Jurkat, Clone E6-1 (cell line): Measurements from ENCODE around the gene MAB21L1.

Experiments used
- DNase-seq: peaks from one replicate; pipeline ENCODE4 v3.0.0-alpha.2; 2011; ENCODE audit warnings: low read depth, low spot score
- H3K4me3 ChIP-seq: 2 replicates; pipeline ENCODE4 v1.5.1; 2011; ENCODE audit warnings: mild to moderate bottlenecking, low read length, control low read depth, moderate library complexity

The MAB21L1 gene

DNA sequence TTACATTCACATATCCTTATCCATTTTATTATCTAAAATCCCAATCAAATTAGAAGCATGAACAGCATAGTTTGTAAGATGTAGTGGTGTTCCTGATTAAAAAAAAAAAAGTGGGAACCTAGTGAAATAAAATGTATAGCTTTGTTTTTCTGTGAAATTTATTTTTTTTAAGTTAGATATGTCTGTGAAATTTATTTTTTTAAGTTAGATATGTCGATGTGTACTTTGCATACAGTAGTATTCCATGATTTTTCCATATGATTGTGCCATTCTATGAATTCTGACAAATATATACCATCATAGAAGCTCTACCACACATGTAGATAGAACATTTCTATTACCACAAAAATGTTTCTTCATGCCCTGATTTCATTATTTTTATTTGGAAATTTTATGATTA is 6.0 kb upstream of the MAB21L1 start:
- no peak overlapping the region for H3K4me3 ChIP-seq

DNA sequence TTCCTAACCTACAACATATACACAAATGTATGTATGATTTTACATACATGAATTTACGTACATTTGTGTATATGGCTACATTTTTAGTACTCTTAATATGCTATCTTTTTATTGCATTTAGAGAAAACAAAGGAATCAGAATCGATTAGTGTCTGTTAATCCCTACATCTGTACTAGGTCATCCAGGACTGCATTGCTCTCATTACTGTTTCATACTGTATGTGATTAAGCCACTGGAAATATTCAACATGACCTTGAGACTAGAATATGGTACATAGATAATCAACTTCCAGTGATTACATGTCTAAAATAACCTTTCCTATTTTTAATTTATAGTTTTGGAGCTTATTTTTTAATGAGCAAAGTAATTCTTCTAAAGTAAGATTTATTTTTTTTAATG is 5.3 kb upstream of the MAB21L1 start:
- no peak for DNase-seq

More for the DNA sequence above, 6.0 kb upstream of the MAB21L1 start:
- no peak for DNase-seq

DNA sequence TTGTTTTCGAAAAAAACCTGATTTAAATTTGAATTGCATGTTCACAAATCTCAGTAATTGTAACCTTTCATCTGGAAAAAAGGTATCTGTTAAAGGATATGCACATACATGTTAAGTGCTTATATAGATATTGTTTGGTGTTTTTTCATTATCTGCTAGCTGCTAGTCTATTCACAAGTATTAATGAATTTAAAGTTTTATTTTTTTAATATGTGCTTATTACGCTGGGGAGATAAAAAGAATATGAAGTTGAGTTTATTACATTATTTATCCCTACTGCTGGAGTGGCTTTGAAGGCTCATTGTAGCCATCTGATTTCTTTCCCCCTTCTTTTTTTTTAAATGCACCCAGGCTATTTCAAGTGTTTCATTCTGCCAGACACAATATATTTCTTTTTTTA is 3.9 kb upstream of the MAB21L1 start:
- no peak overlapping the region for H3K4me3 ChIP-seq
- DNase-seq, result no peak

More for the DNA sequence above, 5.3 kb upstream of the MAB21L1 start:
- H3K4me3 ChIP-seq, result no peak overlapping the region

- DNase-seq, result no peak
Observed at GRCh38 chr13:35479706-35480105, 3.2 kb upstream of the MAB21L1 start.

DNA sequence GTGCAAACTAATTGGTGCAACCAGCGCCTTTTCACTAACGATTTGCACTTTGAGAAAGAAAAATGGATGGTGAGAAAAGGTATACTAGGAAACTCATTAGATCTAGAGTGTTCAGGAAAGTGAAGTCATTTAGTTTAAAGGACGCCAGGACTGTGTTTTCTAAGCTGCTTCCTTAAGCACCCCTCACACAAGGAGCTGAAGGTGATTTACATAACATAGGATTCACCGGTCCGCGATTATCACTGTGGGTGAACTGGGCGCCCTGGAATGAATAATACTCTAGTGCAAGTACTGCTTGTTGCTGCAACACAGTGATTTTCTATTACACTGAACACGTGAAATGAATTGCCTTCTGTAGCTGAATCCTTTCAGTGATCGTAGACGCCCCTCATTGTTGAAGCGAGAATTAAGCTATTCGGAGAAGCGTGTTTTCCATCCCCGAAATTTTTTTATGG is 2.6 kb upstream of the MAB21L1 start:
- no peak for DNase-seq
- H3K4me3 ChIP-seq, result no peak overlapping the region

More at GRCh38 chr13:35479706-35480105, 3.2 kb upstream of the MAB21L1 start:
- H3K4me3 ChIP-seq, result no peak overlapping the region

GRCh38 chr13:35478271-35479037 is 2.0 kb upstream of the MAB21L1 start:
- no peak overlapping the region for H3K4me3 ChIP-seq

DNA sequence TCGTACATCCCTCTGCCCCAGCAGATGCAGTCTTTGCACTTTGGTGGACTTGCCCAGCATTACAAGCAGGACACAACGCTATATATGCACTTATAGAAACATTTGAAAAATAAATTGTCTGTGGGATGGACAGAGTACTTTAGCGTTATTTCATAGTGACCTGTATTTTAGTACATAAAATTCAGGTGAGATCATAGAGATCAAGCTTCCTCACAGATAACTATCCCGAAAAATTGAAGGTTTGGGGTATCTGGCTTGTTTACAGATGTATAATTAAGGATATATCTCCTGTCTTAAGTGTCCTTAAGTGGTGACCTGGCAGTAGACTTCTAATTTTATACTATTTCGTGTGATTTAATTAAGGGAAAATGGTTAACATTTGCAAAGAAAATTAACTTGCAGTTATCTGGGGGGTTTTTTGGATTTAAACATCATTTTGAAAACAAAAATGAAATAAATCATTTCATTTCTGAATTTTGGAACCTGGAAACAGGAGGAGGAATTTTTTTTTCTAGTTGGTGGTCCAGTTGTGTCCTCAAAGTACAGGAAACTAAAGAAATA is 977 bp upstream of the MAB21L1 start:
- no peak overlapping the region for H3K4me3 ChIP-seq
- no peak for DNase-seq

More at GRCh38 chr13:35478271-35479037, 2.0 kb upstream of the MAB21L1 start:
- DNase-seq, result no peak

DNA sequence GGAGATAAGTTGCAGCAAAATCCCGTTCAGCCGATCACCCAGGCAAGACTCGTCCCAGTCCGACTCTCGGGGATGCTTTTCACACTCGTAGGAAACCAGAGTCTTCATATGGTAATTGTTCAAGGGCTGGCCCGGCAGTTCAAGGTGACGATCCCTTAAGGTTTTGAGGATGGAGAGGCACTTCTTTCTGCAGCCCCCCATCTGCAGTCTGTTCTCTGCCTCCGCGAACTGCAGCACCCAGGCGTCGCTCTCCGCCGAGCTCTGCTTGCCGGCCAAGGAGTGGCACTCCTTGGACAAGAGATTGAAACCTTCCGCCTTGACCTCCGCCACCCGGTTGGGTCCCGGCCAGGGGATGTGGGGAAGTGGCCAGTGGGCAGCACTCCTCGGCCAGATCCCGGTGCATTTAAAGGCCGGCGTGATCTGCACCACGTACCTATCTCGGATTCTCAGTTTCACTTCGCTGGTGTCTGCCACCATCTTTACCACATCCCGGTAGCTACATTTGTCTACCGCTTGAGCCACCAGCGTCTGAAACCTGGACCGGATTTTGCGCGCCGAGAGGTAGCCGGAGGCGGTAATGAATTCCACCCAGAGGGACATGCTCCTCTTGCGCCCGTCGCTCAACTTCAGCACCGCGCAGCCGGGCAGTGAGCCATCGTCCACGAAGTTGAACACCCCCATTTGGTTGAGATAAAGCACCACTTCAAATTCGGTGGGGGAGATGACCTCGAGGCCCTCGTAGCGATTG is 1.1 kb downstream of the MAB21L1 start:
- H3K4me3 ChIP-seq, result no peak overlapping the region
- DNase-seq, result no peak

- no peak overlapping the region for H3K4me3 ChIP-seq
- DNase-seq, result no peak
Observed at GRCh38 chr13:35474496-35475211, 1.8 kb downstream of the MAB21L1 start.

DNA sequence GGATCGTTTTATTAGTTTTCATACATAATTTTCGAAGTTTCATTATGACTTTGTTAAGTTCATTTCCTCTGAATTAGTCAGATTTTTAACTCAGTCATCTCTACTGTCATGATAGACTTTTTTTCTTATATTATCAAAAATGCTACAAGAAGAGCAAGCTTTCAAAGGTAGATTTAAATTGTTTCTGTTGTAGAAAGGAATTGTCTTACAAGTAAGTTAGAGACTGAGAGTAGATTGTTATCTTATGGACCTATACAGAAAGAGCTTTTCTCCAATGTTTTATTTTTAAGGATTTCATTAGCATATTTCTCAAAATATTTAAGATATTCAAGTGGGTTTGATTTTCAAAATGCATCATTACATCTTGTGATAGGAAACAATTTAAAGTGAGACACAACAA is 2.7 kb downstream of the MAB21L1 start:
- DNase-seq, result no peak
- no peak overlapping the region for H3K4me3 ChIP-seq

GRCh38 chr13:35473206-35473775 is 3.2 kb downstream of the MAB21L1 start:
- no peak for DNase-seq
- no peak overlapping the region for H3K4me3 ChIP-seq

DNA sequence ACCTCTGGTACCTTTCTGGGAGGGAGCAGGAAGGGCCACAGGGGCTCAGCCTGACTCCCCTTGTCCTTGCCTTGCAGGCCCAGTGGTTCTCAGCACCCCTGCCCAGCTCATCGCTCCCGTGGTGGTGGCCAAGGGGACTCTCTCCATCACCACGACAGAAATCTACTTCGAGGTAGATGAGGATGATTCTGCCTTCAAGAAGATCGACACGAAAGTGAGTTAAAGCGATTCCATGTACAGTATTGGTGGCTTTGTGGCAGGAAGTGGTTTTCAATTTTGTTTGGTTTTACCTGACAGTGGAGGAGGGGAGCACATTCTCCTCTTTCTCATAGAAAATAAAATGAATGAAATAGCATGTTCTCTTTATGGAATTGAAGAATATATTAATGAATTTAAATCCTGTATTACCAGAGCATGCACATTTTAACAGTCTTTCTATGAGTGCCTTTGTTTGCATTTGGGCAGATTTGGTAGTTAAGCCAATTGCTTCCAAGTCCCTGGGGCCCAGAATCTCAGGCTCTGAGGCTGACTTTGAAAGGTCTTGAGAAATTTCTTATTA is 4.1 kb downstream of the MAB21L1 start:
- DNase-seq, result peak; percentile 32
- H3K4me3 ChIP-seq, result no peak overlapping the region

DNA sequence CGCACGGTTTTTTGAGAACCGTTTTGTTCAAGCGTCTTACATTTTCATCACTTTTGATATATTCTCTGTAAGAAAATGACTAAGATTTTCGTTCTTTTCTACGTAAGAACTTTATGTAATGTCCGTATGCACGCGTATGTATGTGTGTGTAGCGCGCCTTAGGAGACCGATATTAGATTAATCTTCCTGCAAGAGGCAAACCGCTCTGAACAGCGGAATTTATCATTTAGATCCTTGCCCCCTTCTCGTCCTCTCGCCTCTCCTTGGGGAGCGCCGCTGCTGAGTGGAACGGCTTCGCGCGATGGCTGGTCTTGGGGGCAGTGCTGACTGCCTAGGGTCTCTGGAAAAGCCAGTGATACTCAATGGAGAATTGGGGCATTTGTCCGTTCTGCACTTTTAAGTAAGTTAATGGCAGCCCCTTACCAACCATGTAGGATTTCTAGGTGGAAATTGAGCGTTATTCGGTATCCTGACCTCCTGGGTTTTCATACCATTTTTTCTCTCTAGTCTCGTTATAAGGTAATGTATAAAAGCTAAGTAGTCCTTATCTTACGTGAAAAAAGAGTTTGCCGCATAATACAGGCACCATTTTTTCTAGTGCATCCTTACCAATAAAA is 4.7 kb downstream of the MAB21L1 start:
- DNase-seq, result no peak
- no peak overlapping the region for H3K4me3 ChIP-seq

DNA sequence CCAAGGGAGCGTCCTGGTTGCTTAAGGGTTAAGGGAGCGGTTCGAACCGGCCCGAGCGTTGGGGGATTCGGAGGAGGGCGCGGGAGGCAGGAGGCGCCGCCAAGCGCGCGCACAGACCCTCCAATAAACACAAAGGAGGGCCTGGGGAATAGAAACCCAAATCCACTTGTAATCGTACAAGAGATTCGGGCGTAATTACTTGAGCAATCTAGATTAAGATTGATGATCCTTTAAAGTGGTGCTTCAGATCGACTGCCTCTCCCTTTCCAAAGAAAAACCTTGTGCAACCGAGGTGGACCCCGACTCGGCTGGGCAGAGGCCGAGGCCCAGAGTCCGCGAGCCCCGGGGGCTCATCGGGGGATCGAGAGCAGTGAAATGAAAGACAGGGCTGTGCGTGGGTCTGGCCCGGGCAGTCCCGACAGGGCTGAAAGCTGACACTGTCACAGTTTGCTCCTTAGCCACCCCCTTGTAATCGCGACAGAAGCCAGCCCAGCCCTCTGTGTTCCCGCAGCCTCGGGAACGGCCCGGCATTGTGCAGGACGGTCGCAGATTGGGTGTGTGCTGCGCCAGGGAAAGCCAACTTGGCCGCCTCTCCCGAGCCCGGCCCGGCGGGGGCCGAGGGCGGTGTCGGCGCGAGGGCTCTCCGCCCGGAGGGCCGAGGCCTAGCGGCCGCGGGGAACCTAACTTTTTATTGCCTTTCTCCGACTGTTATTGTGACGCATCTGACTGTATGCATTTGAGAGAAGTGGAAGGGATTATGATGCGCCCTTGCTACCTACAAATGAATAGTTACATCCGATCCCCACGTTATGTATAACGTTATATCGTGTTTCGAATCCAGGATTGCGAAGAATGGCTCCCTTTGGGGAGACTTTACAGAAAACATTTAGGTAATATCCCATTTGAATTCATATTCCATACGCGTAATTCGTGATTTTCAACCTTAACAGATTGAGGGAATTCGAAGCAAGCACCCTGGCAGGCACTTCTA is 5.5 kb downstream of the MAB21L1 start:
- H3K4me3 ChIP-seq, result no peak overlapping the region
- DNase-seq, result no peak

- H3K4me3 ChIP-seq, result no peak overlapping the region
- no peak for DNase-seq
Observed at GRCh38 chr13:35469806-35470525, 6.5 kb downstream of the MAB21L1 start.

- H3K4me3 ChIP-seq, result no peak overlapping the region
- DNase-seq, result no peak
Observed at GRCh38 chr13:35468195-35468594, 8.3 kb downstream of the MAB21L1 start.

GRCh38 chr13:35465371-35465770 is 11.1 kb downstream of the MAB21L1 start:
- H3K4me3 ChIP-seq, result no peak overlapping the region

More at GRCh38 chr13:35465371-35465770, 11.1 kb downstream of the MAB21L1 start:
- no peak for DNase-seq
